ENCODE data around the gene UQCR10. TPM values are rescaled to one million over a fixed set of nuclear protein-coding genes. Genes with fewer than 3 reads are reported as not detected.

Gene UQCR10
- total and polyA plus RNA-seq, 8 donors = 23.9 to 103 (median 32.6) TPM

- Histone ChIP-seq H3K4me1 (peaks cover 0 to 6% (median 0%) of the 10 kb centered on the region in 3 donors), H3K9me3 (no peaks in the 10 kb centered on the region), H3K27ac (no peak overlapping the region), H3K27me3 (no peaks in the 10 kb centered on the region), H3K4me3 (no peak overlapping the region), H3K36me3 (no peaks in the 10 kb centered on the region)
- intact Hi-C loops (cut with DNase I) = no loop called here
- ATAC-seq (no peak), DNase-seq (no peak), FAIRE-seq (no peak)
- WGBS, 2 donors = 75 to 81% methylated on average over 15 of the region's 15 CpGs
- TF ChIP-seq CTCF (IDR thresholded peaks at IDR 0.05) = no peak
Measured at GRCh38 chr22:29762263-29762662, 4.9 kb upstream of the UQCR10 start.

- peak overlapping the region; percentile 74 to 84 (median 80) for H3K27ac ChIP-seq
- intact Hi-C loops (cut with DNase I) = no loop called here
- DNase-seq (peak in 1 of 6 donors; percentile 34), ATAC-seq (peak in 3 of 4 donors; percentile 25 to 31 (median 31)), FAIRE-seq (no peak)
- H3K4me3 ChIP-seq = peak overlapping the region; percentile 29 to 93 (median 68)
- H3K4me1 ChIP-seq = peaks cover 2 to 14% (median 5%) of the 10 kb centered on the region in 3 donors
- H3K36me3 ChIP-seq = peaks cover 0 to 13% (median 10%) of the 10 kb centered on the region in 3 donors
- no peak for TF ChIP-seq CTCF (IDR thresholded peaks at IDR 0.05)
- H3K27me3 ChIP-seq = no peaks in the 10 kb centered on the region
- WGBS, 2 donors = 47 to 52% methylated on average over 15 of the region's 15 CpGs
- no peaks in the 10 kb centered on the region for H3K9me3 ChIP-seq
Measured at GRCh38 chr22:29765905-29766631, 1.1 kb upstream of the UQCR10 start.

- FAIRE-seq (peak; percentile 85), ATAC-seq (peak; percentile 98 to 99 (median 98)), DNase-seq (peak; percentile 91 to 99 (median 96))
- H3K4me3 ChIP-seq = peak within 1 kb of the TSS; percentile 57 to 93 (median 68)
- H3K9me3 ChIP-seq = no peaks in the 10 kb centered on the region
- 0% methylated on average over 32 of the region's 32 CpGs for WGBS, 2 donors
- peak within 1 kb of the TSS; percentile 74 to 84 (median 80) for H3K27ac ChIP-seq
- intact Hi-C loops (cut with DNase I) = no loop called here
- no peak for TF ChIP-seq CTCF (IDR thresholded peaks at IDR 0.05)
- H3K4me1 ChIP-seq = peaks cover 2 to 14% (median 5%) of the 10 kb centered on the region in 3 donors
- no peaks in the 10 kb centered on the region for H3K27me3 ChIP-seq
- H3K36me3 ChIP-seq = peaks cover 0 to 16% (median 10%) of the 10 kb centered on the region in 3 donors
Measured at GRCh38 chr22:29766632-29767170, 468 bp upstream of the UQCR10 start, which contains the start of gene ZMAT5. Gene ZMAT5, minus strand, starts transcription at chr22:29767007. Its CDS starts 18,463 bp downstream, at chr22:29748544.

- Histone ChIP-seq H3K4me1 (peaks cover 2 to 14% (median 5%) of the 10 kb centered on the region in 3 donors), H3K9me3 (no peaks in the 10 kb centered on the region), H3K36me3 (peaks cover 0 to 16% (median 10%) of the 10 kb centered on the region in 3 donors), H3K27me3 (no peaks in the 10 kb centered on the region), H3K4me3 (peak overlapping the region; percentile 57 to 93 (median 68)), H3K27ac (no peak overlapping the region)
- ATAC-seq (no peak), FAIRE-seq (no peak), DNase-seq (no peak)
- WGBS, 2 donors = 25 to 30% methylated on average over 6 of the region's 6 CpGs
- no peak for TF ChIP-seq CTCF (IDR thresholded peaks at IDR 0.05)
- intact Hi-C loops (cut with DNase I) = no loop called here
Measured at GRCh38 chr22:29768052-29768693, 1.0 kb downstream of the UQCR10 start.

All from pancreas (tissue), 10 donors.